ENCODE measurements around the gene DCLK1. TPM values are rescaled to one million over a fixed set of nuclear protein-coding genes. Genes with fewer than 3 reads are reported as not detected.

DCLK1 gene
- total and polyA plus RNA-seq, 10 of the 15 experiments (the other 5 are each of a cell fraction or from before 2014, with no cell fraction given): not detected

DNA sequence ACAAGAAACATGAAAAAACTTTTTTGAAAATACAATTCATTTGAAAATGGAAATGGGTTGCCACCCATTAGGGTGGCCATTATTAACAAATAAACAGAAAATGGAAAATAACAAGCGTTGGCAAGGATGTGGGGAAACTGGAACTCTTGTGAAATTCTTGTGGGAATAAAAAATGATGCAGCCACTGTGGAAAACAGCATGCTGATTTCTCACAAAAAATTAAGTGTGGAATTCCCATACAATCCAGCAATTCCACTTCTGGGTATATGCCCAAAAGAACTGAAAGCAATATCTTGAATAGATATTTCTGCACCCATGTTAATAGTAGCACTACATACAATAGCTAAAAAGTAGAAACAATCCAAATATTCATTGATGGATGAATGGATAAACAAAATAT, 165.2 kb downstream of the DCLK1 start (continued):
- TF ChIP-seq CUX1 (IDR thresholded peaks at IDR 0.05; ENCODE audit: insufficient replicate concordance, low read depth, low read length) (no peak), DPF2 (IDR thresholded peaks at IDR 0.05) (no peak), BHLHE40 (IDR thresholded peaks at IDR 0.05; ENCODE audit: borderline replicate concordance in 1 of 2, low read depth in 2 of 2, low read length in 1 of 2) (no peak), POU2F2 (IDR thresholded peaks at IDR 0.05; ENCODE audit: borderline replicate concordance, low read depth, low read length) (no peak), LARP7 (IDR thresholded peaks at IDR 0.05) (no peak), BCL3 (IDR thresholded peaks at IDR 0.05; ENCODE audit: borderline replicate concordance, insufficient read depth, low read depth, low read length, poor library complexity, severe bottlenecking) (no peak), JUNB (IDR thresholded peaks at IDR 0.05) (no peak), SUPT20H (IDR thresholded peaks at IDR 0.05; ENCODE audit: borderline replicate concordance, control insufficient read depth, low read depth, low read length) (no peak), MXI1 (IDR thresholded peaks at IDR 0.05; ENCODE audit: low read depth, low read length) (no peak), PAX8 (IDR thresholded peaks at IDR 0.05) (no peak), SUZ12 (IDR thresholded peaks at IDR 0.05; ENCODE audit: unreplicated experiment) (no peak), CHD4 (IDR thresholded peaks at IDR 0.05) (no peak)
- TF ChIP-seq, protein P1, sequence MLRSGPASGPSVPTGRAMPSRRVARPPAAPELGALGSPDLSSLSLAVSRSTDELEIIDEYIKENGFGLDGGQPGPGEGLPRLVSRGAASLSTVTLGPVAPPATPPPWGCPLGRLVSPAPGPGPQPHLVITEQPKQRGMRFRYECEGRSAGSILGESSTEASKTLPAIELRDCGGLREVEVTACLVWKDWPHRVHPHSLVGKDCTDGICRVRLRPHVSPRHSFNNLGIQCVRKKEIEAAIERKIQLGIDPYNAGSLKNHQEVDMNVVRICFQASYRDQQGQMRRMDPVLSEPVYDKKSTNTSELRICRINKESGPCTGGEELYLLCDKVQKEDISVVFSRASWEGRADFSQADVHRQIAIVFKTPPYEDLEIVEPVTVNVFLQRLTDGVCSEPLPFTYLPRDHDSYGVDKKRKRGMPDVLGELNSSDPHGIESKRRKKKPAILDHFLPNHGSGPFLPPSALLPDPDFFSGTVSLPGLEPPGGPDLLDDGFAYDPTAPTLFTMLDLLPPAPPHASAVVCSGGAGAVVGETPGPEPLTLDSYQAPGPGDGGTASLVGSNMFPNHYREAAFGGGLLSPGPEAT (IDR thresholded peaks at IDR 0.05; ENCODE audit: low read depth): no peak
